Osteoblast (primary cell): Measurements from ENCODE around the gene PDCD7. TPM values are rescaled to one million over a fixed set of nuclear protein-coding genes. Genes with fewer than 3 reads are reported as not detected.

Experiments used
- DNase-seq: peaks from one replicate; pipeline ENCODE4 v3.0.0; 2011; ENCODE audit warnings: low spot score, mixed read lengths; ENCODE audit not compliant: insufficient read length; ENCODE audit errors: missing footprints
- H2AFZ ChIP-seq: 2 replicates; pipeline ENCODE4 v1.6.0; 2011; ENCODE audit warnings: mild to moderate bottlenecking, low read length
- H3K27ac ChIP-seq: 2 replicates; pipeline ENCODE4 v1.5.1; 2011; ENCODE audit warnings: mild to moderate bottlenecking, low read depth, low read length, moderate library complexity
- H3K27me3 ChIP-seq: 2 replicates; pipeline ENCODE4 v1.6.0; 2012; ENCODE audit warnings: mild to moderate bottlenecking, control low read depth, inconsistent platforms, low read length, moderate library complexity; ENCODE audit not compliant: insufficient read depth
- H3K36me3 ChIP-seq: 2 replicates; pipeline ENCODE4 v1.5.1; 2011; ENCODE audit warnings: mild to moderate bottlenecking, low read length, control low read depth, moderate library complexity; ENCODE audit not compliant: insufficient read depth
- H3K4me1 ChIP-seq: 2 replicates; pipeline ENCODE4 v1.5.1; 2011; ENCODE audit warnings: mild to moderate bottlenecking, low read length, control low read depth, moderate library complexity; ENCODE audit not compliant: insufficient read depth
- H3K4me2 ChIP-seq: 2 replicates; pipeline ENCODE4 v1.6.0; 2011; ENCODE audit warnings: mild to moderate bottlenecking, low read length; ENCODE audit not compliant: insufficient read depth
- H3K4me3 ChIP-seq: fragments of 200-600 bp; sonication (generic); 3 replicates; pipeline ENCODE4 v1.5.1; 2012; ENCODE audit warnings: mild to moderate bottlenecking, low read length, inconsistent platforms; ENCODE audit not compliant: insufficient read depth
- H3K79me2 ChIP-seq: 2 replicates; pipeline ENCODE4 v1.6.0; 2012; ENCODE audit warnings: mild to moderate bottlenecking, low read length, control low read depth, inconsistent platforms; ENCODE audit not compliant: insufficient read depth
- H3K9me3 ChIP-seq: 2 replicates; pipeline ENCODE4 v1.5.1; 2011; ENCODE audit warnings: low read depth, low read length, control low read depth
- H4K20me1 ChIP-seq: 2 replicates; pipeline ENCODE4 v1.6.0; 2012; ENCODE audit warnings: mild to moderate bottlenecking, low read length, control low read depth; ENCODE audit not compliant: insufficient read depth
- CTCF ChIP-seq: IDR thresholded peaks from 2 replicates; pipeline ENCODE4 v1.5.1; 2011; ENCODE audit warnings: mild to moderate bottlenecking, low read depth, low read length, moderate library complexity; ENCODE audit errors: extremely low read depth
- total RNA-seq: library from RNA; depleted of rRNA; stranded (reverse); fragments of >200 nt; gene quantifications from 2 replicates; pipeline ENCODE4 v1.2.3, GENCODE V29; 2012

Gene PDCD7
- total RNA-seq, 1 donor = 19.5 TPM

DNA sequence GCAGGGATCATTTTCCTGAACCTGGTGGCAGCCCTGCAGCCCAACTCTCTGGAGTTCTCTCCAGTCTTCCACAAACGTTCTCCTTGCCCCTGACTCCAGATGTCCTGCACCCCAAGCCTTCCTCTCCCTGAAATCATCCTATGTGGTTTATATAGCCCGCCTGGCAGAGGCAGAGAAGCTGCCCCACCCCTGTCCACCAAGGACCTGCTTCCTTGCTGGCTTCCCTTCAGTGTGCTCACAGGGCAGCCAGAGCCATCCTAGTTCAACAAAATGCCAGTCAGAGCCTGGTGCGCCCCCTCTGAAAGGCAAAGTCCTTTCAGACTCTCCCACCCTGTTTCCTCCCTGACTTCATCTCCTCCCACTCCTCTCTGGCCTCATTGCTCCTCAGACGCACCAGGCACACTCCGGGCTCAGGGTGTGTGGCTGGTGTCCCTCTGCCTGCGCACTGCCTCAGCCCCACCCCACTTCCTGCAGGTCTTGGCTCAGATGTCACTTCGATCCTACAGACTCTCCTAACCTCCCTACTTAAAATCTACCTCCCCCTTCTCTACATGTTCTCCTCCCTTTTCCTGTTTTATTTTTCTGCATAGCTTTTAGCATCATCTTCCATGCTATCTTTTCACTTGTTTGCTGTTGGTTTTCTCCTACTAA lies 51.2 kb downstream of the PDCD7 start:
- H4K20me1 ChIP-seq = no peaks in the 10 kb centered on the region
- H3K79me2 ChIP-seq = no peaks in the 10 kb centered on the region
- no peaks in the 10 kb centered on the region for H3K4me1 ChIP-seq
- no peak for TF ChIP-seq CTCF
- no peaks in the 10 kb centered on the region for H3K9me3 ChIP-seq
- no peak overlapping the region for H3K27ac ChIP-seq
- H2AFZ ChIP-seq = no peak overlapping the region
- H3K36me3 ChIP-seq = no peaks in the 10 kb centered on the region
- H3K4me3 ChIP-seq = no peak overlapping the region
- DNase-seq = no peak
- no peak overlapping the region for H3K4me2 ChIP-seq
- H3K27me3 ChIP-seq = peaks cover 38% of the 10 kb centered on the region

- Histone ChIP-seq H3K79me2 (no peaks in the 10 kb centered on the region), H3K4me2 (no peak overlapping the region), H3K4me3 (no peak overlapping the region), H2AFZ (no peak overlapping the region), H4K20me1 (no peaks in the 10 kb centered on the region), H3K27me3 (peaks cover 38% of the 10 kb centered on the region), H3K36me3 (no peaks in the 10 kb centered on the region), H3K9me3 (no peaks in the 10 kb centered on the region), H3K27ac (no peak overlapping the region), H3K4me1 (no peaks in the 10 kb centered on the region)
- no peak for TF ChIP-seq CTCF
- no peak for DNase-seq
These were observed 51.9 kb downstream of the PDCD7 start for GRCh38 chr15:65081758-65082157.

- Histone ChIP-seq H3K27ac (no peak overlapping the region), H3K9me3 (no peaks in the 10 kb centered on the region), H4K20me1 (no peaks in the 10 kb centered on the region), H2AFZ (no peak overlapping the region), H3K27me3 (peaks cover 37% of the 10 kb centered on the region), H3K36me3 (no peaks in the 10 kb centered on the region), H3K4me3 (no peak overlapping the region), H3K4me2 (no peak overlapping the region), H3K79me2 (no peaks in the 10 kb centered on the region), H3K4me1 (no peaks in the 10 kb centered on the region)
- TF ChIP-seq CTCF = no peak
- no peak for DNase-seq
These were observed 52.3 kb downstream of the PDCD7 start for GRCh38 chr15:65081270-65081669.

GRCh38 chr15:65079580-65079979 lies 54.0 kb downstream of the PDCD7 start:
- no peaks in the 10 kb centered on the region for H4K20me1 ChIP-seq
- H3K79me2 ChIP-seq = no peaks in the 10 kb centered on the region
- H3K4me2 ChIP-seq = no peak overlapping the region
- no peak for DNase-seq
- H3K4me3 ChIP-seq = no peak overlapping the region
- no peaks in the 10 kb centered on the region for H3K4me1 ChIP-seq
- H3K27ac ChIP-seq = no peak overlapping the region
- H2AFZ ChIP-seq = no peak overlapping the region
- H3K9me3 ChIP-seq = no peaks in the 10 kb centered on the region
- peaks cover 25% of the 10 kb centered on the region for H3K27me3 ChIP-seq
- TF ChIP-seq CTCF = no peak
- H3K36me3 ChIP-seq = no peaks in the 10 kb centered on the region
